GM18867 (cell line): Measurements from ENCODE around the gene GBA2.

Source experiments
- ATAC-seq: cut with Tn5 transposase; IDR thresholded peaks from one replicate; pipeline ENCODE4 v1.9.1; 2021; ENCODE audit warnings: mild to moderate bottlenecking, moderate library complexity; ENCODE audit not compliant: unreplicated experiment

Gene GBA2

DNA sequence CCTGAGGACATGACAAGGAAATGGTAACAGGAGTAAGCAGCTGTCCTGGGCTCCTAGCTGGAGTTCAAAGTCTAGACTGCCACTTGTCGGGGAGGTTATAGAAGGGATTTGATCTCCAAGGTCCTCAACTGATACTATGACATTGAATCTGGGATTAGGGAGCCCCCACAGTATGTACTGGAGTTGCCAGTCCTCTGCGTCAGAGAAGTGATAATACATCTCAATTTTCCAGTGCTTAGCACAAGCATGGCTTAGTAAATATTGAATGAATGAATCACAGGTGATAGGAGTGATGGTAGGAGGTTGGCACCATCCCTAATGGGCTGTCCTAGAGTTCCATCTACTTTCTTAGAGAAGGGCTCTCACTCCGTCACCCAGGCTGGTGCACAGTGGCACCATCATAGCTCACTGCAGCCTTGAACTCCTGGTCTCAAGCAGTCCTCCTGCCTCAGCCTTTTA lies 53.1 kb downstream of the GBA2 start:
- no peak for ATAC-seq

DNA sequence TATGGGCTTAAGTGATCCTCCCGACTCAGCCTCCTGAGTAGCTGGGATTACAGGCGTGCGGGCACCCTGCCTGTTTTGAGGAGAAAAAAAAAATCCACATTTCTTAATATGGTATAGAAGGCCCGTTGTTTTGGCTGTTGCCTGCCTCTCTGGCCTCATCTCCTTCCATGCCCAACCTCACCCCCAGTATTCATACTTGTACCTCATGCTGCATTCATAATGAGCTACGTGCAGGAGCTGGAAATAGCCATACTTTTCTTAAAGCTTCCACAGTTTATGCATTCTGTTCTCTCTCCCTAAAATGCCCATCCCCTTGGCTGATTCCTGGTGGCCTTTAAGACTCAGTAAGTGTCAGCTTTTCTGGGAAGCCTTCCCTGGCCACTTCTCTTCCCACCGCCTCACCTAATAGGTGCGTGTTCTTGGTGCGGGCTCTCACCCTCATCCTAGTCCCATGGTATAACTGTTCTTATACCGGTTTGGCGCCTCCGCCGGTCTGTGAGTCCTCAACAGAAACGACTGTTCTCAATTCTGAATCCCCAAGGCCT lies 57.2 kb downstream of the GBA2 start:
- ATAC-seq, result no peak

DNA sequence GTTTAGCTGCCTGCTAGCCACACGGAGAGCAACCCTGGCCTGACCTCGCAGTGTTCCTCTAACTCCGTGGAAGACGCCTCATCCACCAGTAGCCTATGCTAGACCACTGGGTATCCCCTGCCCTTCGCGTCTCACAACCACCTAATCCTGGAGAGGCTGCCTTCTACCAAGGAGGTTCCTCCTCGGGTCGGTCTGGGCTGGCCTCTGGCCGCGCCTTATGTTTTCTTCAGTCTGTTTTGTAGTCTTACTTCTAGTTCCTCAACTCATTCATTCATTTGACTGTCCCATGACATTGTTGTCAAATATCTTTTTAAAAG lies 57.7 kb downstream of the GBA2 start:
- no peak for ATAC-seq

DNA sequence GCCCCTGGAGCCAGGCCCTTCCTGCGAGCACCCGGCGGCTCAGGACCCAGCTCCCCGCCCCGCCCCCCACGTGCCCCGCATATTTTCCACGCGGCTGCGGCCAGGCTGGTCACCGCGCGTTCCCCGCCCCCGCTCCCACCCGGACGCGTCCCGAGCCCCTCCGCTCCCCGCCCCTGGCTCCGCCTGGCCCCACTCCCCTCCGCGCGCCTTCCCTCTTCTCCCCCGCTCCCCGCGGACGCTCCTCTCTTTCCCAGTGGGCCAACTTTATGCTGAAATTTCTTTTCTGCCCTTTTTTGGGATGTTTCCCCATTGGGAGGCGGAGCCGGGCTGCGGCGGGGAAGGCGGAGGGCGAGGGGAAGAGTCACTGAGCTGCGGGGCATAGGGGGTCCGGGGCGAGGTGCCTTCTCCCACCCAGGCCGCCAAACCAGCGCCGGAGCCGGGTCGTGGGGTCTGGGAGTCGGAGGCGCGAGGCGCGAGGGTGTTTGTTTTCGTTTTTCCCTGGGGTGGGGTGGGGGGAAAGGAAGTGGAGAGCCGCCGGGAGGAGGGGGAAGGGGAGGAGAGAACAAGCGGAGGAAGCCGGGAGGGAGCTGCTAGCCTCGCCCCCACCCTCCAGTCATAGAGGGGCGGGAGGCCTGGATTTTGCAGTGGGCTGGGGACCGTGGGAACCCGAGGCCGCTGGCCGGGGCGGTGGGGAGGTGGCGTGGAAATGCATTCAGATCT lies 58.3 kb downstream of the GBA2 start:
- no peak for ATAC-seq

DNA sequence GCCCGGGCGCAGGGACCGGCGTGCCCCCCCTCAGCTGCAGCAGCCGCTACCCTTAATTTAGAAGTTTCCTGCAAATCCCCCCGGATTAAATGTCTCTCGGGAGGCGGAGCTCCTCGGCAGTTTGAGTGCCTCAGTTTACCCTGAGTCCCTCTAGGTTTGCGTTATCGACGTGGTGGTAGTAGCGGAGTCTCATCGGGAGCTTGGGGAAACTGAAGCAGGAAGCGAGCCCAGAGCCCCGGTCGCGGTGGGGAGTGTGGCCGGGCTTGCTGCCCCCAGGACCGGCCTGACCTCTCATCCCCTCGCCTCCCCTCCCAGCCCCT lies 58.8 kb downstream of the GBA2 start:
- ATAC-seq, result no peak

DNA sequence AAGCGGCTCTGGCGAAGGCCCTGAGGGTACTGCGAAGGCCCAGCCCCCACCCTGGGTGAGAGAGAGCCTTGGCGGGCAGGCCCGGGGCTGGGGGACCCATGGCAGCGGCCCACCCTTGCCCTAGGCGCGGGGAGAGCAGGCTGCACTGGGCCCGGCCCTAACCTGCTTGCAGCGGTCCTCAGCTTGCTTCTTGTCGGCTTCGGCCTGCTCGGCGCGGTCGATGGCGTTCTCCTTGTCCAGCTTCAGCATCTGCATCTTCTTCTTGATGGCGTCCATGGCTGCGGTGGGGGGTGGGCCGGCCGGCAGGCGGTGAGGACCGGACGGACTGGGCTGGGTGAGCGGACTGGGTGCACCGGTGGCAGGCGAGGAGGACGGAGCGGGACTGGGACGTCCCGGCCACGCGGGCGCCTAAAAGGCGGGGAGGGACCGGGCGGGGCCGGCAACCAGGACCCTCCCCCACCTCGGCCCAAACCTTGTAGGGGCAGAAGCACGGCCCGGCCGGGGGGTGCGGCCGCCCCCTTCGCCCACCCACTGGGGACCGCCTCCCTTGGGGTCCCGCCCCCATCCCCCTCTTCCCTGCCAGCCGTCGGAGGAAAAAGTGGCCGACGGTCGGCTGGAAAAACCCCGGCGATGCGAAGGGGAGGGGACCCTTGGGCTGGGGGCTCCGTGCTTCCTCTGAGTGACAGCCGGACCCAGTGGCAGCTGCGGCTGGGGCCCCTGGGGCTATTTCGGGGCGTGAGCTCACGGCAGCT lies 59.3 kb downstream of the GBA2 start, which contains the start of gene TPM2:
TSS of gene TPM2 (minus strand) at position 384 of the 752 bp plus-strand sequence. CDS start at position 276, 108 bp downstream.
- no peak for ATAC-seq

DNA sequence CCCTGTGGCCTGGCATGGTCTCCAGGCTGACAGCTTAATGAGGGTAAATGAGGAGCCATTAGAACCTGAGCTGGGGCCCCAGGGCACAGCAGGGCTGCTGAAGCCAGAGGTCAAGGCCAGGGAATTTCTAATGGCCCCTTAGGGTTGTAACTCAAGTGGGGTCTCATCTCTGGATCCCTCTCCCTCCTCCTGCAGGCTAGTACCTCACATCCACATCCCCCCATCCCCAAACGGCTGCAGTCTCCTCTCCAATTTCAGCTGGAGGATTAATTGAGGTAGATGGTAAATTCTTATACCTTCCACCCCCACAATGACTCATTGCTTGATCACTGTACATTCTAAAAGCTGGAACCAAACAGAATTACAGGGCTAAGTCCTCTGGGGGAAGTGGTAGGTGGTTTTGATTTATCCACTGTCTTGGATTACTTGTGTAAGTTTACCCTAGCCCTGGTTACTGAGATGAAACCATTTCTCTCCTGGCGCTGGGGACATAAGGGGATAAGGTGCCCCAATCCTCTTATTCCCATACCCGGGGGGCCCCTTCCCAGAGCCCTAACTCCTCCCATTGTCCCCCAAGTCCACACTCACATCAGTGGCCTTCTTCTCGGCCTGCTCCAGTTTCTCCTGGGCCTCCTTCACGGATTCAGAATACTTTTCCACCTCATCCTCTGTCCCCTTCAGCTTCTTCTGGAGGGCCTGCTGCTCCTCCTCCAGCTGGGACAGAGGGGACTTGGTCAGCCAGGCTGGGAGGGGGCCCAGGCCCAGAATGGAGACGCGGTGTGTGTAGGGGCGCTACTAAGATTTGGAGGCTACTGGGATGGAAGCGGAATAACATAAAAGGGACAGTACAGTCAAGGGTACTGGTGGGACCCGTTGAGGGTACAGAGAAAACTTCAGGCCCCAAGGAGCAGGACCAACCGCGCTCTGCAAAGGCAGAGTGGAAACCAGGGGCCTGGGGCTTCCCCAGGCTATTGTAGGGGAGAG lies 60.2 kb downstream of the GBA2 start:
- no peak for ATAC-seq

DNA sequence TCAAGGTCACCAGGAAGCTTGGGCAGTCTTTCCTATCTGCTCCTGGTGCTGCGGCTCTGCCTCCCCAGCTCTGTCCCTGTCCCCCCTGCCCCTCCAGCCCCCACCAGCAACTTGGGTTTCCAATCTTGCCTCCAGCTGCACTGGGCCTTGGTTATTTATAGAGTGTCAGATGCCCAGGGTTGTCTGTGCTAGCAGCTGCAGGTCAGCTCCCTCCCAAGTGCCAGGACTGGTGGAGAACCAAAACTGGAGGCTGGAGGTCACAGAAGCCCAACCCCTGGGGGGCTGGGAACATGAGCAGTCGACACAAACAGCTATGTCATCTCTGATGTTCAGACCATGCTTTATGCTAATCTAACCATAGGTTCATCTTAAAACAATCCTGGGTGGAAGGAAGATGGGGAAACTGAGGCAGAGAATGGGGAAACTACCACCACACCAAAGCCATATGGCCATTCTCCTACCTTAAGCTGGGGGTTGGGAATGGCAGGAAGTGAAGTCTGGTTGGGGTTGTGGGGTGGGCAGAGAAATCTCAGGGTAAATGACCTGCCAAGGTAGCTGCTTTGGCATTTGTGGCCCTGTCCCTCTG lies 61.0 kb downstream of the GBA2 start:
- no peak for ATAC-seq

DNA sequence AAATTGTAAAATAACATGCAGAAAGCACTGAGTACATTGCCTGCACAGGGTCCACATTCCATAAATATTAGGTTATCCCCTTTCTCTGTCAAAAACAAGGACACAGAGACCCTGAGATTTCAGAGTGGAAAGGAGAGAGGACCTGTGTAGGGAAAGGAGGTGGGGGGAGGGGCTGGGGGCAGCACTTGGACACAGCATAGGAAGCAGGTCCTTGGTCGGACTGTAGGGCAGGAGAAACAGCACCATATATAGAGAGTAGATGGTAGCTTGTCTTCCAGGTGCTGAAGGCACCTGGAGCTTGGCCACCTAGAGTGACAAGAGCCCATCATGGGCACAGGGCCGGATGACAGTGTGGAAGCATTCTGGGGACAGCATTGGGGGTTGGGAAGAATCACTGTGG lies 61.7 kb downstream of the GBA2 start:
- no peak for ATAC-seq
